HEK293 (cell line): Measurements from ENCODE around the gene BRINP2.

Experiments used
- YY1 ChIP-seq: fragments of 450-650 bp; formaldehyde crosslinking; IDR thresholded peaks from 2 replicates; pipeline ENCODE4 v1.5.1; 2018; ENCODE audit warnings: missing biosample characterization, missing genetic modification characterization
- ZNF530 ChIP-seq: fragments of 450-650 bp; formaldehyde crosslinking; IDR thresholded peaks from 2 replicates; pipeline ENCODE4 v1.5.1; 2016; ENCODE audit warnings: low read depth, missing biosample characterization, missing genetic modification characterization
- ZNF670 ChIP-seq: fragments of 450-650 bp; formaldehyde crosslinking; IDR thresholded peaks from 2 replicates; pipeline ENCODE4 v1.5.1; 2016; ENCODE audit warnings: missing biosample characterization, missing genetic modification characterization, low read depth
- TF ChIP-seq, protein P1 (sequence below): fragments of 450-650 bp; formaldehyde crosslinking; IDR thresholded peaks from 2 replicates; pipeline ENCODE4 v1.5.1; 2016; ENCODE audit warnings: missing biosample characterization, missing genetic modification characterization
- TF ChIP-seq, protein P2 (sequence below): fragments of 450-650 bp; formaldehyde crosslinking; IDR thresholded peaks from 2 replicates; pipeline ENCODE4 v1.5.1; 2016; ENCODE audit warnings: missing biosample characterization, missing genetic modification characterization
- TF ChIP-seq, protein P3 (sequence below): fragments of 450-650 bp; formaldehyde crosslinking; IDR thresholded peaks from 2 replicates; pipeline ENCODE4 v1.5.1; 2016; ENCODE audit warnings: missing biosample characterization, missing genetic modification characterization, low read depth

GRCh38 chr1:177236962-177237361 is 66.2 kb downstream of the BRINP2 start:
- TF ChIP-seq, protein P1, sequence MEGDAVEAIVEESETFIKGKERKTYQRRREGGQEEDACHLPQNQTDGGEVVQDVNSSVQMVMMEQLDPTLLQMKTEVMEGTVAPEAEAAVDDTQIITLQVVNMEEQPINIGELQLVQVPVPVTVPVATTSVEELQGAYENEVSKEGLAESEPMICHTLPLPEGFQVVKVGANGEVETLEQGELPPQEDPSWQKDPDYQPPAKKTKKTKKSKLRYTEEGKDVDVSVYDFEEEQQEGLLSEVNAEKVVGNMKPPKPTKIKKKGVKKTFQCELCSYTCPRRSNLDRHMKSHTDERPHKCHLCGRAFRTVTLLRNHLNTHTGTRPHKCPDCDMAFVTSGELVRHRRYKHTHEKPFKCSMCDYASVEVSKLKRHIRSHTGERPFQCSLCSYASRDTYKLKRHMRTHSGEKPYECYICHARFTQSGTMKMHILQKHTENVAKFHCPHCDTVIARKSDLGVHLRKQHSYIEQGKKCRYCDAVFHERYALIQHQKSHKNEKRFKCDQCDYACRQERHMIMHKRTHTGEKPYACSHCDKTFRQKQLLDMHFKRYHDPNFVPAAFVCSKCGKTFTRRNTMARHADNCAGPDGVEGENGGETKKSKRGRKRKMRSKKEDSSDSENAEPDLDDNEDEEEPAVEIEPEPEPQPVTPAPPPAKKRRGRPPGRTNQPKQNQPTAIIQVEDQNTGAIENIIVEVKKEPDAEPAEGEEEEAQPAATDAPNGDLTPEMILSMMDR (tag by site-specific recombination) = no peak
- TF ChIP-seq YY1 (tag by site-specific recombination) (no peak), ZNF530 (tag by site-specific recombination) (no peak), ZNF670 (tag by site-specific recombination) (no peak)
- TF ChIP-seq, protein P2, sequence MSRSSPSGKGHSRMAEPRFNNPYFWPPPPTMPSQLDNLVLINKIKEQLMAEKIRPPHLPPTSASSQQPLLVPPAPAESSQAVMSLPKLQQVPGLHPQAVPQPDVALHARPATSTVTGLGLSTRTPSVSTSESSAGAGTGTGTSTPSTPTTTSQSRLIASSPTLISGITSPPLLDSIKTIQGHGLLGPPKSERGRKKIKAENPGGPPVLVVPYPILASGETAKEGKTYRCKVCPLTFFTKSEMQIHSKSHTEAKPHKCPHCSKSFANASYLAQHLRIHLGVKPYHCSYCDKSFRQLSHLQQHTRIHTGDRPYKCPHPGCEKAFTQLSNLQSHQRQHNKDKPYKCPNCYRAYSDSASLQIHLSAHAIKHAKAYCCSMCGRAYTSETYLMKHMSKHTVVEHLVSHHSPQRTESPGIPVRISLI (tag by site-specific recombination) = no peak
- TF ChIP-seq, protein P3, sequence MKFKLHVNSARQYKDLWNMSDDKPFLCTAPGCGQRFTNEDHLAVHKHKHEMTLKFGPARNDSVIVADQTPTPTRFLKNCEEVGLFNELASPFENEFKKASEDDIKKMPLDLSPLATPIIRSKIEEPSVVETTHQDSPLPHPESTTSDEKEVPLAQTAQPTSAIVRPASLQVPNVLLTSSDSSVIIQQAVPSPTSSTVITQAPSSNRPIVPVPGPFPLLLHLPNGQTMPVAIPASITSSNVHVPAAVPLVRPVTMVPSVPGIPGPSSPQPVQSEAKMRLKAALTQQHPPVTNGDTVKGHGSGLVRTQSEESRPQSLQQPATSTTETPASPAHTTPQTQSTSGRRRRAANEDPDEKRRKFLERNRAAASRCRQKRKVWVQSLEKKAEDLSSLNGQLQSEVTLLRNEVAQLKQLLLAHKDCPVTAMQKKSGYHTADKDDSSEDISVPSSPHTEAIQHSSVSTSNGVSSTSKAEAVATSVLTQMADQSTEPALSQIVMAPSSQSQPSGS (tag by site-specific recombination) = no peak
